ENCODE measurements around the gene HOXA4.

Gene HOXA4

DNA sequence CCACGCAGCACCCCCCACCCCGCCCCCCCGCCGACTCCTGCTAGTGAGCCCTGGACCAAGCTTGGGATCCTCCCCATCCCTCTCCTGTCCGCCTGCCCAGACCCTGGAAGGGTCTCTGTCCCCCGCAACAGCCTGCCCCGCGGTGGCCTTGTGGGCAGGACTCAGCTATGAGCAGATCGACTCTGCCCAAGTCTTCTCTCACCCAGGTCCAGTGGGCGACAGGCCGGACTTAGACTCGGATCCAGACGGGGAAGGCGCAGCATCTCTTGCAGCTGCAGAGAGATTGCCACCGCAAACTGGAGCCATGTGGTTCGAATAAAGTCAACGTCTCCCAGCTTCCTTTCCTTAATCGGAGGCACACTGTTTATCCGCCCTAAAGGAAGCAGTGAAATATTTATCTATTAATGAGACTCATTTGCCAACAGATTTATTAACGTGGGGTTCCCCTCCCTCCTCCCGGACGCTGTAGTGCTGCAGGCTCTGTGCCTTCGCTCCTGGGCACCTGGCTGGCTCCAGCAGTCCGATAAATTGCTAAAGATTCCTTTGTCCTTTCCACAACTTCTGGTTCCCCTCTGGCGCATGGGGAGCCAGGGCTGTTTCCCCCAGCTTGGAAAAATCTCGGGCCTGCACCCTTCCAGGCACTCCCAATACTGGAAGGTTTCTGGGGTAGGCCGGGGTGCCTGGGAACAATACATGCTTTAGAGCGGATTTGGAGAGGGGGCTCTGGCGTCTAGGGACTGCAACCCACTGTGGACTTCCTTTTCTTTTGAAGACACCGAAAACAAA is 26.6 kb upstream of the HOXA4 start:
- H3K4me3 ChIP-seq (replicated peaks; ENCODE audit: low read depth, low read length): peak overlapping the region; percentile 60
- TF ChIP-seq, protein P1, sequence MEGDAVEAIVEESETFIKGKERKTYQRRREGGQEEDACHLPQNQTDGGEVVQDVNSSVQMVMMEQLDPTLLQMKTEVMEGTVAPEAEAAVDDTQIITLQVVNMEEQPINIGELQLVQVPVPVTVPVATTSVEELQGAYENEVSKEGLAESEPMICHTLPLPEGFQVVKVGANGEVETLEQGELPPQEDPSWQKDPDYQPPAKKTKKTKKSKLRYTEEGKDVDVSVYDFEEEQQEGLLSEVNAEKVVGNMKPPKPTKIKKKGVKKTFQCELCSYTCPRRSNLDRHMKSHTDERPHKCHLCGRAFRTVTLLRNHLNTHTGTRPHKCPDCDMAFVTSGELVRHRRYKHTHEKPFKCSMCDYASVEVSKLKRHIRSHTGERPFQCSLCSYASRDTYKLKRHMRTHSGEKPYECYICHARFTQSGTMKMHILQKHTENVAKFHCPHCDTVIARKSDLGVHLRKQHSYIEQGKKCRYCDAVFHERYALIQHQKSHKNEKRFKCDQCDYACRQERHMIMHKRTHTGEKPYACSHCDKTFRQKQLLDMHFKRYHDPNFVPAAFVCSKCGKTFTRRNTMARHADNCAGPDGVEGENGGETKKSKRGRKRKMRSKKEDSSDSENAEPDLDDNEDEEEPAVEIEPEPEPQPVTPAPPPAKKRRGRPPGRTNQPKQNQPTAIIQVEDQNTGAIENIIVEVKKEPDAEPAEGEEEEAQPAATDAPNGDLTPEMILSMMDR (IDR thresholded peaks at IDR 0.05; ENCODE audit: low read depth, low read length, missing control alignments): no peak
- no peak for DNase-seq (ENCODE audit: extremely low read depth, low read depth)

DNA sequence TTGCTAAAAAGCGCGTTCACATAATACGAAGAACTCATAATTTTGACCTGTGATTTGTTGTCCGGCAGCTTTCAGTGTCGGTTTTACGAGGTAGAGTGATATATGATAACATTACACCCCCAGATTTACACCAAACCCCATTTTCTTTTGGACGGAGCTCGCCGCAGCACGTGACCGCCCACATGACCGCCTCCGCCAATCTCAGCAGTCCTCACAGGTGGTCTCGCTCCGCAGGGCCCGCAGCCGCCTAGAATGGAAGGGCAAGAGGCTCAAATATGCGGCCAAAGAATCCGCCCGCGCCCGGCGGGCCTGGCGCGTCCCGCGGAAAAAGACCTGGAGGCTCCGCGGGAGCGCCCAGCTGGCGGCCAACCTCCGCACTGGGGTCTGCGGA is 25.9 kb upstream of the HOXA4 start, which contains the start of gene HOXA7:
TSS of gene HOXA7 (minus strand) at position 168 of the 391 bp plus-strand sequence. CDS start at position 38, 130 bp downstream.
- TF ChIP-seq, protein P1 (IDR thresholded peaks at IDR 0.05; ENCODE audit: low read depth, low read length, missing control alignments): no peak
- peak within 1 kb of the TSS; percentile 60 for H3K4me3 ChIP-seq (replicated peaks; ENCODE audit: low read depth, low read length)
- DNase-seq (ENCODE audit: extremely low read depth, low read depth): no peak

DNA sequence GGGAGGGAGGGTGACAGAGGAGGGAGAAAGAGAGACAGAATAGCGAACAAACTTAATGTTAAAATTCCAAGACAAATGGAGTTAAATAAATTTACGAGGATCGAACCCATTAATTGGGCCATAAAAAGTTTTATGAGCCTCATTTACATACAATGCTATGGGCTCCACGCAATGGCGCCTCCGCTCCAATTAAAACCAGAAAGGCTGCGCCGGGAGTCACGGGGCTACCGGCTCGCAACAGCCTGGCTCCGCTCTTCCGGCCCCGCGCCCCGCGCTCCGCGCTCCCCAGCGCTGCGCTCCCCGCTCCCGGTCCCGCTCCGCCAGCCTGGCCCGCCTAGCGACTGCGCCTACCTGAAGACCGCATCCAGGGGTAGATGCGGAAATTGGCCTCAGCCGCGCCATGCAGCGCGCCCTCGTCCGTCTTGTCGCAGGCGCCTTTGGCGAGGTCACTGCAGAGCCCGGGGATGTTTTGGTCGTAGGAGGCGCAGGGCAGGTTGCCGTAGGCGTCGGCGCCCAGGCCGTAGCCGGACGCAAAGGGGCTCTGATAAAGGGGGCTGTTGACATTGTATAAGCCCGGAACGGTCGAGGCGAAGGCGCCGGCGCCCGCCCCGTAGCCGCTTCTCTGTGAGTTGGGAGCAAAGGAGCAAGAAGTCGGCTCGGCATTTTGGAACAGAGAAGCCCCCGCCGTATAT is 25.4 kb upstream of the HOXA4 start:
- TF ChIP-seq, protein P1 (IDR thresholded peaks at IDR 0.05; ENCODE audit: low read depth, low read length, missing control alignments): no peak
- peak overlapping the region; percentile 60 for H3K4me3 ChIP-seq (replicated peaks; ENCODE audit: low read depth, low read length)
- DNase-seq (ENCODE audit: extremely low read depth, low read depth): no peak

DNA sequence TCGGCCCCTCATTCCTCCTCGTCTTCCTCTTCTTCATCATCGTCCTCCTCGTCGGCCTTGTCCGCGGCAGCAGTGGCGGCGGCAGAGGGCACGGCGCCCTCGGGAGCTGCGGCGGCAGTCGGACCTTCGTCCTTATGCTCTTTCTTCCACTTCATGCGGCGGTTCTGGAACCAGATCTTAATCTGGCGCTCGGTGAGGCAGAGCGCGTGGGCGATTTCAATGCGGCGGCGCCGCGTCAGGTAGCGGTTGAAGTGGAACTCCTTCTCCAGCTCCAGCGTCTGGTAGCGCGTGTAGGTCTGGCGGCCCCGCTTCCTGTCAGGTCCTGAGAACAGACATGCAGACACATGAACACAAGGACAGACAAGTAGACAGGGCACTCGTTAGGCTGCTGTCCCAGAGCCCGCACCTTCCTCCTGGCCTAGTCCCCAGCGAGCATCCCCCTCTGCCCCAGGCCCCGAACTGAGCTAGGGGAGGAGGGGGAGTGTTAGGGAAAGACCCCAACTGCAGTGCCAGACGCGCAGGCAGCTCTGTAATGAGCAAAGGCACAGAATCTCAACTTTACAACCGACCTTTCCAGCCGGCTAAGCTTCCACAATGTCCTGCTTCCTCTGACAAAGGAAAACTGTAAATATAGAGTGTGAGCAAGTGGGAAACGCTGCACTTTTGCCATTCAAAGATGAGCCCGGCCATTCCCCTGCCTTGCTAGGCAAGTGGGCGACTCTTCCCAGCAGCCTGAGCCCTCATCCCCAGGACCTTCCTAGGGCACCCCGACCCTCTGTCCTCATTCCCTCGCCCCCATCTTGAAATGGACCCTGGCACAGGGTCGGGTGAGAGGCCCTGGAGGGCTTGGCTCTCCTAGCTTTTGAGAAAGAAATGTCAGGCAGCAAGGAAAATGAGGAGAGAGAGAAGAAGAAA is 24.6 kb upstream of the HOXA4 start:
- TF ChIP-seq, protein P1 (IDR thresholded peaks at IDR 0.05; ENCODE audit: low read depth, low read length, missing control alignments): no peak

DNA sequence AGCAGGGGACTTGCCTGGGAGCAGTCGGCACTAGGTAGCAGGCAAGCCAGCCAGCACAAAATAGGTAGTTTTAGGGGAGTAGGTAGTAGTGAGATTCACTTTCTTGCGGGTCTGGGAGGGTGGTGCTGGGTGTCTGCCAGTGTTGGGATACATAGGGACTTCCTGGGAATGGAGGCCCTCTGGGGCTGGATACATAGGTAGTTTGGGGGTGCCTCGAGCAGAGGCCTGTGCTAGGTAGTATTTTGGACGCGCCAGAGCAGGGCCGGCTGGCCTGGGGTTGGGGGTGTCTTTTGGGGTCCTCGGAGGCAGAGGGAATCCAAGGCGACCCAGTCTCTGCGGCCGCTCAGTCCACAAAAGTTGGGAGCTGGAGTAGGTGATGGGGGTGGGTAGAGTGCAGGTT is 23.8 kb upstream of the HOXA4 start:
- TF ChIP-seq, protein P1 (IDR thresholded peaks at IDR 0.05; ENCODE audit: low read depth, low read length, missing control alignments): no peak
- no peak overlapping the region for H3K4me3 ChIP-seq (replicated peaks; ENCODE audit: low read depth, low read length)
- no peak for DNase-seq (ENCODE audit: extremely low read depth, low read depth)

More for the DNA sequence above, 24.6 kb upstream of the HOXA4 start:
- H3K4me3 ChIP-seq (replicated peaks; ENCODE audit: low read depth, low read length): peak overlapping the region; percentile 60
- no peak for DNase-seq (ENCODE audit: extremely low read depth, low read depth)

DNA sequence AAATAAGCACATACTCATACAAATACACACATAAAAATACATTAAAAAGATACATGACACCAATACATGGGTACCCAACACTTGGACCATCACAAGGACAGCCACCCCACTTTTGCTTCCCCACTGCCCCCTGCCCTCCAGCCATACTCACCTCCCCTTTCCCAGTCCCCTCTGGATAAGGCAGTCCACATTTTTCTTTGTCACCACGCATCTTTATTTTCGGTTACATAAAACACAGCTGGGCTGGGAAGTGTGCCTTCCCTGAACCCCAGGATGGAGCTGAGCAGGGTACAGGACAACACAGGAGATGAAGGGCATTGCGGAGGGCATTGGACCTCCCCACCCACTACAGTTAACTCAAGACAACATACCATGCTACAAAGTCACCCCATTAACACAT is 23.0 kb upstream of the HOXA4 start:
- TF ChIP-seq, protein P1 (IDR thresholded peaks at IDR 0.05; ENCODE audit: low read depth, low read length, missing control alignments): no peak
- DNase-seq (ENCODE audit: extremely low read depth, low read depth): no peak
- no peak overlapping the region for H3K4me3 ChIP-seq (replicated peaks; ENCODE audit: low read depth, low read length)

Data from HFF-Myc (cell line).